ENCODE data around the gene ZXDC. TPM values are rescaled to one million over a fixed set of nuclear protein-coding genes. Genes with fewer than 3 reads are reported as not detected.

Gene ZXDC
- total RNA-seq, 2 donors from 2014 or later, result 20.4 to 28.5 TPM

DNA sequence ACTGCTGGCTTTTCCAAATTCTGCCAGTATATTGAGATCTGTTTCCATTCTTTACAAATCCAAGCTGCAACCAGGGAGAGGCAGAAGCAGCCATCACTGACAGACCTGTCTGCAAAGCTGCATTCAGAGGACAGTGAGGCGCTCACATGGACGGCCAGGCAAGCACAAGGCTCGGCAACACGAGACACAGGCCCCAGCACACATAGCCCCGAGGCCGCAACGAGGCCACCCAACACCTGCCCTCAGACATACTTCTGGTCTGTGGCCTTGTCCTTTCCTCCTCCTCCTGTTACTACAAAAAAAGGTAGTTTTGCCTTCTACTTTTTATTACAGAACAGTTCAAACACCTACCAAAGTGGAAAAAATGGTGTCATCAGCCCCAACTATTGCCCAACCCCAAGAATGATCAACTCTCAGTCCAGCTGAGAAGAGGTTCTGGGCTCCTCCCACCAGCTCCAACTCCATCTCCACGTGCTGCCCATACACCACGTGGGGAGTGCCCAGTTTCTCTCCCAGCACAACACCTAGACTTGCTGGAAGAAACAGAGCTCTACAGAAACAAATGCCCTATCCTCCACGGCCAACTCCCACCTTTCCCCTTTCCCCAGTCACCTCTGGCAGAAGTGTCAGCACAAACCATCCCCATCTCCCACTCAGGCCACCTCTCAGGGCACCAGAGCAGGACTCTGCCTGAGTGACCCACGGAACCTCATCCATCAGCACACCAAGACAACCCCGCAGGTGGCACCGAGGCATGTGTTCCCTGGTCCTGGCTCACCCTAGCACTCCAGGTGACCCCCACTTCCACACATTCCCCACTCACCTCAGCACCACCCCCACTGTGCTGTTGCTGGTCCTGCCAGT lies 7.4 kb downstream of the ZXDC start:
- Histone ChIP-seq H3K27ac (no peak overlapping the region), H3K27me3 (no peaks in the 10 kb centered on the region), H3K9ac (ENCODE audit: low read depth in 2 of 2, low read length in 2 of 2) (no peak overlapping the region), H3K4me1 (peaks cover 11% of the 10 kb centered on the region), H3K9me3 (no peaks in the 10 kb centered on the region), H3K4me3 (no peak overlapping the region), H3K36me3 (peaks cover 42% of the 10 kb centered on the region)
- no peak for DNase-seq
- TF ChIP-seq CTCF (IDR thresholded peaks at IDR 0.05), result no peak
- intact Hi-C loops (cut with DNase I), result no loop called here

GRCh38 chr3:126467611-126467955 lies 8.1 kb downstream of the ZXDC start:
- Histone ChIP-seq H3K9me3 (no peaks in the 10 kb centered on the region), H3K9ac (ENCODE audit: low read depth in 2 of 2, low read length in 2 of 2) (no peak overlapping the region), H3K4me3 (no peak overlapping the region), H3K27ac (no peak overlapping the region), H3K4me1 (peaks cover 5% of the 10 kb centered on the region), H3K36me3 (peaks cover 42% of the 10 kb centered on the region), H3K27me3 (no peaks in the 10 kb centered on the region)
- no peak for TF ChIP-seq CTCF (IDR thresholded peaks at IDR 0.05)
- intact Hi-C loops (cut with DNase I), result no loop called here
- DNase-seq, result no peak

DNA sequence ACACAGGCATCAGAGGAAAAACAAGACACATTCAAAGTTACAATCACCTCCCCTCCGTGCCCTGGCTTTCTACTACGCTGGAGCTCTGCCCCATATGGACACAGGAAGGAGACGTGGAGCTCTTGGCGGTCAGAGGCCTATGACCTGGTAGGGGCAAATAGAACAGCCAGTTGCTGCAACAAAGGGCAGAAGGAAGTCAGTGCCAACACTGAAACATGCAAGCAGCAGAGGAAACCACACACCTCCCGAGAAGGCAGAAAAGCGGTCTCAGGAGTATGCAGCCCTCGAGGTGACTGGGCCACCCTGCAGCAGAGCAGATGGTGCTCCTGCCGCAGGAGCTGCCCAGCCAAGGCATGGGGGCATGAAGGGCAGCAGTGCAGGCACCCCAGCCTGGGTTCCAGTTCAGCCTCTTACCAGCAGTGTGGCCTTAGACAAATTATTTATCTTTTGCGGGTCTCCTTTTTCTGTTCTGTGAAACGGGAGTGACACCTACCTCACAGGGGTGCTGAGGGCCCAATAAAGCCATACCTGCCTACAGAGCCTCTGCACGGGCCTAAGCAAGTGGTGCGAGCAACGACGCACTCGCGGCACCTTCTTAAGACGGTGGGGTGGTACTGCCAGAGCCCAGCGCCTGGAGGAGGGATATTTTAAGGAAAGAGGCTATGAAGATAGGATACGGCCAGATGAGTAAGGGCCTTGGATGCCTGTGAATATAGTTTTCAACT lies 8.6 kb downstream of the ZXDC start:
- Histone ChIP-seq H3K27me3 (no peaks in the 10 kb centered on the region), H3K27ac (no peak overlapping the region), H3K9ac (ENCODE audit: low read depth in 2 of 2, low read length in 2 of 2) (no peak overlapping the region), H3K9me3 (no peaks in the 10 kb centered on the region), H3K4me1 (no peaks in the 10 kb centered on the region), H3K4me3 (no peak overlapping the region), H3K36me3 (peaks cover 42% of the 10 kb centered on the region)
- no peak for DNase-seq
- intact Hi-C loops (cut with DNase I), result no loop called here
- no peak for TF ChIP-seq CTCF (IDR thresholded peaks at IDR 0.05)

- Histone ChIP-seq H3K27ac (no peak overlapping the region), H3K9ac (ENCODE audit: low read depth in 2 of 2, low read length in 2 of 2) (no peak overlapping the region), H3K4me1 (no peaks in the 10 kb centered on the region), H3K4me3 (no peak overlapping the region), H3K36me3 (peaks cover 49% of the 10 kb centered on the region), H3K9me3 (no peaks in the 10 kb centered on the region), H3K27me3 (no peaks in the 10 kb centered on the region)
- DNase-seq, result no peak
- intact Hi-C loops (cut with DNase I), result no loop called here
- no peak for TF ChIP-seq CTCF (IDR thresholded peaks at IDR 0.05)
These were observed 9.7 kb downstream of the ZXDC start for GRCh38 chr3:126465928-126466544.

DNA sequence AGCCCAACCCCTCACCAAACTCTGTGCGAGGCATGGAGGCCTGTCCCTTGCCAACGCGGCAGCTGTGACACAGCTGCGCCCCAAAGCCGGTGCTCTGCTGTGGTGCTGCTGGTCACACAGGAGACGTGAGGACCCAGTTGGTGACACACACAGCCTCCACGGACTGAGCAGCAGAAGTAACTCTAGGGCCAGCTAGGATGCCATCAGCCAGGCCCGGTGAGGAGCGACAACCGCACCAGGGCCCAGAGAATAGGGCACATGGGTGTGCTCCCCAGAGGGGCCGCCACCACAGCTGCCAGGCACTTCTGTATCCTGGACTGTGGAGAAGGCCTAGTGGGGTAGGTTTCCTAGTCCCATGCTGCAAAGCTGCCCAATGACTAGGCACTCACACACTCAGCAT lies 10.7 kb downstream of the ZXDC start:
- no peaks in the 10 kb centered on the region for H3K27me3 ChIP-seq
- no peak overlapping the region for H3K9ac ChIP-seq (ENCODE audit: low read depth in 2 of 2, low read length in 2 of 2)
- peaks cover 48% of the 10 kb centered on the region for H3K36me3 ChIP-seq
- H3K4me3 ChIP-seq, result no peak overlapping the region
- no peak overlapping the region for H3K27ac ChIP-seq
- no peaks in the 10 kb centered on the region for H3K4me1 ChIP-seq
- H3K9me3 ChIP-seq, result no peaks in the 10 kb centered on the region
- no peak for TF ChIP-seq CTCF (IDR thresholded peaks at IDR 0.05)
- no peak for DNase-seq
- intact Hi-C loops (cut with DNase I), result no loop called here

Measured in colonic mucosa (tissue), 4 donors.